Measurements from ENCODE around the gene PISD. TPM values are rescaled to one million over a fixed set of nuclear protein-coding genes. Genes with fewer than 3 reads are reported as not detected.

The PISD gene
- total and polyA plus RNA-seq, 2 of the 8 experiments (the other 6 are each of a cell fraction or from before 2014, with no cell fraction given), result 47.8 to 48.2 TPM

DNA sequence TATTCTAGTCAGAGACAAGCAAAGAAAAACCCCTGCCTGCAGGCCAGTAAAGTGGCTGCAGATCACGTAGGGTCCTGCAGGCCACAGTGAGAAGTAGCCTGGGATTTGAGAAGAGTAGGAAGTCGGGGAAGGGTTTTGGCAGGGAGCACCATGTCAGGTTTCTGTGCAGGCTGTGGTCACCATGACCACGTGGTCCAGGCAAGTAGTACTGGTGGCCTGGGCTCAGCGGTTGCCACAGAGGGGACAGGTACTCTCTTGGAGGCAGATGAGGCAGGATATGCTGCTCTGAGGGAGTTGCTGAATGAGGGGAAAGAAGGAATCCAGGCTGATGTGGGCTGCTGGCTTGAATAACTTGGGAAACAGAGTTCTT lies 46.5 kb downstream of the PISD start:
- Histone ChIP-seq H3K14ac (ENCODE audit: insufficient read length) (no peak overlapping the region), H4K5ac (ENCODE audit: insufficient read length, low read depth, low read length) (no peak overlapping the region), H3K9me3 (ENCODE audit: insufficient read depth in 2 of 2, low read depth in 1 of 2, low read length in 1 of 2) (no peaks in the 10 kb centered on the region), H3K4ac (replicated peaks; ENCODE audit: insufficient read length, low read depth, low read length) (no peak overlapping the region), H2BK12ac (ENCODE audit: low read depth, low read length) (no peak overlapping the region), H3K27ac (ENCODE audit: low read depth, low read length) (no peak overlapping the region), H3K27me3 (replicated peaks in 1 of 4; ENCODE audit: control insufficient read depth in 3 of 4, extremely low read depth in 1 of 4, insufficient read depth in 3 of 4, low read length in 3 of 4) (no peaks in the 10 kb centered on the region), H3K23ac (ENCODE audit: insufficient read length) (no peak overlapping the region), H3K9ac (replicated peaks in 1 of 4; ENCODE audit: extremely low read depth in 1 of 4, low read depth in 3 of 4, low read length in 3 of 4) (no peak overlapping the region), H2BK15ac (ENCODE audit: low read length) (no peak overlapping the region), H3K36me3 (ENCODE audit: control insufficient read depth in 2 of 4, insufficient read depth in 4 of 4, low read length in 3 of 4) (peaks cover 2 to 19% (median 13%) of the 10 kb centered on the region in 4 experiments; a peak in 7 of 8 replicates), H2BK120ac (replicated peaks; ENCODE audit: low read depth, low read length) (no peak overlapping the region), H2BK20ac (ENCODE audit: low read length) (no peak overlapping the region), H4K20me1 (replicated peaks in 1 of 2; ENCODE audit: control insufficient read depth in 1 of 2, insufficient read depth in 2 of 2, low read length in 2 of 2) (peaks cover 5 to 6% of the 10 kb centered on the region in 2 experiments), H2AK5ac (ENCODE audit: low read depth, low read length) (no peak overlapping the region), H2AFZ (ENCODE audit: low read length) (no peak overlapping the region), H3K23me2 (ENCODE audit: low read depth, low read length) (no peaks in the 10 kb centered on the region), H3K79me1 (ENCODE audit: low read depth, low read length) (no peaks in the 10 kb centered on the region; the same call in 1 of the 2 replicates), H2BK5ac (ENCODE audit: low read depth, low read length) (peak overlapping the region; percentile 24; the same call in 1 of the 2 replicates), H4K8ac (ENCODE audit: extremely low read depth, insufficient read depth, low read length) (0 out of 2 replicates have a peak overlapping the region, but pooled peaks have one; percentile 73), H3K18ac (ENCODE audit: extremely low read depth, low read length) (no peak overlapping the region), H3K4me1 (replicated peaks in 1 of 4; ENCODE audit: control insufficient read depth in 3 of 4, insufficient read depth in 4 of 4, low read length in 3 of 4) (no peaks in the 10 kb centered on the region; a peak in 2 of 7 replicates), H3K4me2 (ENCODE audit: insufficient read depth in 1 of 2, low read depth in 2 of 2, low read length in 2 of 2) (no peak overlapping the region), H3K79me2 (ENCODE audit: control insufficient read depth in 1 of 2, insufficient read depth in 2 of 2, low read length in 2 of 2) (no peaks in the 10 kb centered on the region), H3K56ac (replicated peaks; ENCODE audit: insufficient read length, low read depth, low read length) (no peak overlapping the region), H4K91ac (replicated peaks; ENCODE audit: insufficient read length, low read length) (no peak overlapping the region), H3K4me3 (ENCODE audit: extremely low read depth in 1 of 4, insufficient read depth in 2 of 4, low read depth in 3 of 4, low read length in 4 of 4) (no peak overlapping the region)
- 91% methylated on average over 4 of the region's 4 CpGs; no CpG with 5 or more reads in 1 of the 2 experiments for WGBS, 2 experiments (ENCODE audit: extremely low coverage in 1 of 2, insufficient coverage in 1 of 2, insufficient read length in 1 of 2, insufficient replicate concordance in 2 of 2, low coverage in 1 of 2, low lambda C conversion rate in 2 of 2, missing lambda C conversion rate in 1 of 2)
- FAIRE-seq, result no peak
- no peak for DNase-seq (ENCODE audit: low read depth in 1 of 2, low spot score in 2 of 2)
- CTCF ChIA-PET (ENCODE audit: partially characterized antibody), result interaction anchor here (1.6 to 2.2 kb wide), 2 partner anchors 10 to 59 kb away, joined by 5 to 6 read pairs; no protein-coding TSS in a partner anchor
- POLR2A ChIA-PET (ENCODE audit: partially characterized antibody), result interaction anchor here (1.4 to 5.6 kb wide), 3 partner anchors 10 to 15 kb away, joined by 8 to 30 read pairs (median 10); no protein-coding TSS in a partner anchor
- TF ChIP-seq KDM1A (IDR thresholded peaks at IDR 0.05; ENCODE audit: borderline replicate concordance, low read length) (no peak), TAF1 (IDR thresholded peaks at IDR 0.05; ENCODE audit: low read depth, low read length) (no peak), POLR2AphosphoS5 (IDR thresholded peaks at IDR 0.05; ENCODE audit: low read depth, low read length) (no peak), TCF12 (IDR thresholded peaks at IDR 0.05; ENCODE audit: low read depth, low read length) (no peak), JUND (IDR thresholded peaks at IDR 0.05; ENCODE audit: low read length) (no peak), RAD21 (IDR thresholded peaks at IDR 0.05 in 1 of 2, conservative IDR thresholded peaks at IDR 0.05 in 1 of 2; ENCODE audit: low read depth in 2 of 2, low read length in 2 of 2) (no peak), SIX5 (IDR thresholded peaks at IDR 0.05; ENCODE audit: low read depth, low read length) (no peak), MAFK (IDR thresholded peaks at IDR 0.05; ENCODE audit: low read depth, low read length) (no peak), RXRA (IDR thresholded peaks at IDR 0.05; ENCODE audit: insufficient read depth, low read depth, low read length) (no peak), KDM5A (IDR thresholded peaks at IDR 0.05; ENCODE audit: low read length) (no peak), RFX5 (IDR thresholded peaks at IDR 0.05; ENCODE audit: borderline replicate concordance, low read depth, low read length) (no peak)
- TF ChIP-seq, protein P1, sequence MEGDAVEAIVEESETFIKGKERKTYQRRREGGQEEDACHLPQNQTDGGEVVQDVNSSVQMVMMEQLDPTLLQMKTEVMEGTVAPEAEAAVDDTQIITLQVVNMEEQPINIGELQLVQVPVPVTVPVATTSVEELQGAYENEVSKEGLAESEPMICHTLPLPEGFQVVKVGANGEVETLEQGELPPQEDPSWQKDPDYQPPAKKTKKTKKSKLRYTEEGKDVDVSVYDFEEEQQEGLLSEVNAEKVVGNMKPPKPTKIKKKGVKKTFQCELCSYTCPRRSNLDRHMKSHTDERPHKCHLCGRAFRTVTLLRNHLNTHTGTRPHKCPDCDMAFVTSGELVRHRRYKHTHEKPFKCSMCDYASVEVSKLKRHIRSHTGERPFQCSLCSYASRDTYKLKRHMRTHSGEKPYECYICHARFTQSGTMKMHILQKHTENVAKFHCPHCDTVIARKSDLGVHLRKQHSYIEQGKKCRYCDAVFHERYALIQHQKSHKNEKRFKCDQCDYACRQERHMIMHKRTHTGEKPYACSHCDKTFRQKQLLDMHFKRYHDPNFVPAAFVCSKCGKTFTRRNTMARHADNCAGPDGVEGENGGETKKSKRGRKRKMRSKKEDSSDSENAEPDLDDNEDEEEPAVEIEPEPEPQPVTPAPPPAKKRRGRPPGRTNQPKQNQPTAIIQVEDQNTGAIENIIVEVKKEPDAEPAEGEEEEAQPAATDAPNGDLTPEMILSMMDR (IDR thresholded peaks at IDR 0.05; ENCODE audit: control extremely low read depth in 1 of 3, insufficient read depth in 1 of 3, low read depth in 1 of 3, low read length in 3 of 3), result no peak

Measured in H1 (cell line).